Measurements from ENCODE around the gene OR7G3. TPM values are rescaled to one million over a fixed set of nuclear protein-coding genes. Genes with fewer than 3 reads are reported as not detected.

OR7G3 gene
- total RNA-seq, 1 donor from 2014 or later, result not detected

GRCh38 chr19:9116547-9116946 lies 10.2 kb downstream of the OR7G3 start:
- Histone ChIP-seq H3K9me3 (ENCODE audit: control insufficient read depth in 3 of 3, low read length in 3 of 3) (peaks cover 0 to 3% (median 0%) of the 10 kb centered on the region in 3 donors), H3K4me1 (ENCODE audit: control insufficient read depth in 3 of 3, insufficient read depth in 3 of 3, low read length in 3 of 3) (no peaks in the 10 kb centered on the region), H3K27me3 (ENCODE audit: control insufficient read depth in 3 of 3, insufficient read depth in 3 of 3, low read length in 3 of 3) (peaks cover 0 to 2% (median 0%) of the 10 kb centered on the region in 3 donors), H3K4me3 (ENCODE audit: low read length in 3 of 3) (no peak overlapping the region), H3K9ac (ENCODE audit: low read depth in 1 of 3, low read length in 3 of 3) (no peak overlapping the region), H3K27ac (ENCODE audit: low read depth, low read length) (no peak overlapping the region), H3K36me3 (ENCODE audit: control insufficient read depth in 3 of 3, insufficient read depth in 3 of 3, low read length in 3 of 3) (no peaks in the 10 kb centered on the region)

DNA sequence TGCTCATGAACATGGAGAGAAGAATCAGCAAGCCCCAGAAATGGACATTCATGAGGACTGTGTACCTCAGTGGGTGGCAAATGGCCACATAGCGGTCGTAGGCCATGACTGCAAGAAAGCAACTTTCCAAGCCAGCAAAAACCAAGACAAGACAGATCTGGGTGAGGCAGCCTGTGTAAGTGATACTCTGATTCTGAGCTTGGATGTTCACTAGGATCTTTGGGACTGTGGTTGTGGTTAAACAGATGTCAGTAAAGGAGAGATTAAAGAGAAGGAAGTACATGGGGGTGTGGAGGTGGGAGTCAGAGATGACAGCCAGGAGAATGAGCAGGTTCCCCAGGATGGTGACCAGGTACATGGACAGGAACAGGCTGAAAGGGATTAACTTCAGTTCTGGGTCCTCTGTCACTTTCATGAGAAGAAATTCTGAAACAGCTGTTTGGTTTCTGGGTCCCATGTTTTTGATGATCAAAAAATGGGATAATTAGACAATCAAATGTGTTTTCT lies 11.4 kb downstream of the OR7G3 start, which contains the start of gene OR7G1:
Gene OR7G1, minus strand, starts transcription at position 457 of the 507 bp plus-strand sequence. Its CDS starts 0 bp downstream, at position 457.
- H3K27me3 ChIP-seq (ENCODE audit: control insufficient read depth in 3 of 3, insufficient read depth in 3 of 3, low read length in 3 of 3), result peaks cover 0 to 2% (median 0%) of the 10 kb centered on the region in 3 donors
- H3K27ac ChIP-seq (ENCODE audit: low read depth, low read length), result no peak within 1 kb of the TSS
- H3K4me3 ChIP-seq (ENCODE audit: low read length in 3 of 3), result no peak within 1 kb of the TSS
- H3K9me3 ChIP-seq (ENCODE audit: control insufficient read depth in 3 of 3, low read length in 3 of 3), result peaks cover 0 to under 1% (median 0%) of the 10 kb centered on the region in 3 donors
- no peaks in the 10 kb centered on the region for H3K36me3 ChIP-seq (ENCODE audit: control insufficient read depth in 3 of 3, insufficient read depth in 3 of 3, low read length in 3 of 3)
- H3K9ac ChIP-seq (ENCODE audit: low read depth in 1 of 3, low read length in 3 of 3), result no peak within 1 kb of the TSS
- H3K4me1 ChIP-seq (ENCODE audit: control insufficient read depth in 3 of 3, insufficient read depth in 3 of 3, low read length in 3 of 3), result no peaks in the 10 kb centered on the region

DNA sequence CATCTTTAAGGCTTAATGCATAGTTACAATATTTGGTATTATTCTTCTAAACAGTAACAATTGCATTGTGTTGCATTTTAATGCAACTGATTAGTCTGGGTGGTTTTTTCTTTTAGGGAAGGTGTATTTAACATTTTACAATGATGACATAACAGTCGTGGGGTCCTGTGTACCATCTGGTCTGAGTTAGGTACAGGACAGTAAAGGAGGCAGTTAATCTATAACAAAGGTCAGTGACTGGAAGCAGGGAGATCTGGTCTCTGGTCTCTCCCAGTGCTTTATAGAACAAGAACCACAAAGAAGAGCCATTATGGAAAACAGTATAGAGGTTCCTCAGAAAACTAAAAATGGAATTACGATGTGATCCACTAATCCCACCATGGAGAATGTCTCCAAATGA lies 16.8 kb downstream of the OR7G3 start:
- H3K27ac ChIP-seq (ENCODE audit: low read depth, low read length), result no peak overlapping the region
- H3K9me3 ChIP-seq (ENCODE audit: control insufficient read depth in 3 of 3, low read length in 3 of 3), result no peaks in the 10 kb centered on the region
- H3K4me3 ChIP-seq (ENCODE audit: low read length in 3 of 3), result no peak overlapping the region
- no peaks in the 10 kb centered on the region for H3K27me3 ChIP-seq (ENCODE audit: control insufficient read depth in 3 of 3, insufficient read depth in 3 of 3, low read length in 3 of 3)
- H3K9ac ChIP-seq (ENCODE audit: low read depth in 1 of 3, low read length in 3 of 3), result no peak overlapping the region
- H3K4me1 ChIP-seq (ENCODE audit: control insufficient read depth in 3 of 3, insufficient read depth in 3 of 3, low read length in 3 of 3), result no peaks in the 10 kb centered on the region
- no peaks in the 10 kb centered on the region for H3K36me3 ChIP-seq (ENCODE audit: control insufficient read depth in 3 of 3, insufficient read depth in 3 of 3, low read length in 3 of 3)

GRCh38 chr19:9107375-9107774 lies 19.4 kb downstream of the OR7G3 start, which contains the start of gene OR7G2:
OR7G2 (minus strand) TSS chr19:9107475; CDS start chr19:9103243, 4,232 bp downstream.
- Histone ChIP-seq H3K9me3 (ENCODE audit: control insufficient read depth in 3 of 3, low read length in 3 of 3) (no peaks in the 10 kb centered on the region), H3K27ac (ENCODE audit: low read depth, low read length) (no peak within 1 kb of the TSS), H3K36me3 (ENCODE audit: control insufficient read depth in 3 of 3, insufficient read depth in 3 of 3, low read length in 3 of 3) (no peaks in the 10 kb centered on the region), H3K4me1 (ENCODE audit: control insufficient read depth in 3 of 3, insufficient read depth in 3 of 3, low read length in 3 of 3) (no peaks in the 10 kb centered on the region), H3K27me3 (ENCODE audit: control insufficient read depth in 3 of 3, insufficient read depth in 3 of 3, low read length in 3 of 3) (no peaks in the 10 kb centered on the region), H3K9ac (ENCODE audit: low read depth in 1 of 3, low read length in 3 of 3) (no peak within 1 kb of the TSS), H3K4me3 (ENCODE audit: low read length in 3 of 3) (no peak within 1 kb of the TSS)

DNA sequence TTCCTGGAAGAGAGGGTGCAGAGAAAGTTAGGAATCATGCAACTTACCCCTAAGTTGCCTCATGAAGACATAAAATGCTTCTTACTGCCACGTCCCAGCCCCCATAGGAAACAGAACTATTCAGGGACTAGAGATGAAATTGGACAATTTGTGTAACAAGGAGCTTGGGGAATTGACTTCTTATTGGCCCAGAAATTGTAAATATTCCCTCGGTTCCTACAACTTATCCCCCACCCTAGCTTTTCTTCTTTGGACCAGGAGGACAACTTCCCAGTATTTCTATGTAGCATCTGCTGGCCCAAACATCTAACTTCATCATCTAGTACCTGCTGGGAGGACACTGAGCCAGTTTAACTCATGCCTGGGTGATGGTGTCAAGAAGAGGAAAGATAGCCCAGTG lies 40.0 kb downstream of the OR7G3 start, which contains the start of gene OR1M1:
Gene OR1M1, plus strand, starts transcription at position 301 of the 400 bp plus-strand sequence. CDS start 6,184 bp downstream, outside the sequence.
- no peaks in the 10 kb centered on the region for H3K4me1 ChIP-seq (ENCODE audit: control insufficient read depth in 3 of 3, insufficient read depth in 3 of 3, low read length in 3 of 3)
- H3K27me3 ChIP-seq (ENCODE audit: control insufficient read depth in 3 of 3, insufficient read depth in 3 of 3, low read length in 3 of 3), result no peaks in the 10 kb centered on the region
- no peaks in the 10 kb centered on the region for H3K9me3 ChIP-seq (ENCODE audit: control insufficient read depth in 3 of 3, low read length in 3 of 3)
- no peak within 1 kb of the TSS for H3K9ac ChIP-seq (ENCODE audit: low read depth in 1 of 3, low read length in 3 of 3)
- H3K27ac ChIP-seq (ENCODE audit: low read depth, low read length), result no peak within 1 kb of the TSS
- H3K36me3 ChIP-seq (ENCODE audit: control insufficient read depth in 3 of 3, insufficient read depth in 3 of 3, low read length in 3 of 3), result no peaks in the 10 kb centered on the region
- H3K4me3 ChIP-seq (ENCODE audit: low read length in 3 of 3), result no peak within 1 kb of the TSS

DNA sequence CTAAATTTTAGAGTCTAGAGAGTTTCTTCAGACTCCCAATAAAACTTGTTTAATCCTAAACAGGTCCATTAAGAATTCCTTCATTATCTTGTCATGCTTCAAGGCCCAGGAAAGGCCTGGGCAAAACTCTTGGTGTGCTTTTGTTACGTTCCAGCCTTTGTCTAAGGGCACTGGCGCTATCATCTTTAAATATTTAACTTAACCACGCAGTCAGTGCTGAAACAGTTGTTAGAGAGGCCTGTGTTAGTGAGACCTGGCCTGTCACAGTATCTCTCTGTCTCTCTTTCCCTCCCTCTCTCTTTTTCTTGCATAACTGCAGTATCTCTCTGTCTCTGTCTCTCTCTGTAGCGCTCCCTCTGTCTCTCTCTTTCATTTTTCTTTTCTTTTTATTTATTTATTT lies 48.1 kb downstream of the OR7G3 start:
- peaks cover 0 to 3% (median 0%) of the 10 kb centered on the region in 3 donors for H3K9me3 ChIP-seq (ENCODE audit: control insufficient read depth in 3 of 3, low read length in 3 of 3)
- H3K9ac ChIP-seq (ENCODE audit: low read depth in 1 of 3, low read length in 3 of 3), result no peak overlapping the region
- H3K36me3 ChIP-seq (ENCODE audit: control insufficient read depth in 3 of 3, insufficient read depth in 3 of 3, low read length in 3 of 3), result no peaks in the 10 kb centered on the region
- no peaks in the 10 kb centered on the region for H3K27me3 ChIP-seq (ENCODE audit: control insufficient read depth in 3 of 3, insufficient read depth in 3 of 3, low read length in 3 of 3)
- H3K4me1 ChIP-seq (ENCODE audit: control insufficient read depth in 3 of 3, insufficient read depth in 3 of 3, low read length in 3 of 3), result peaks cover 0 to 4% (median 0%) of the 10 kb centered on the region in 3 donors
- no peak overlapping the region for H3K4me3 ChIP-seq (ENCODE audit: low read length in 3 of 3)
- H3K27ac ChIP-seq (ENCODE audit: low read depth, low read length), result no peak overlapping the region

- Histone ChIP-seq H3K9me3 (ENCODE audit: control insufficient read depth in 3 of 3, low read length in 3 of 3) (peaks cover 0 to 3% (median 0%) of the 10 kb centered on the region in 3 donors), H3K36me3 (ENCODE audit: control insufficient read depth in 3 of 3, insufficient read depth in 3 of 3, low read length in 3 of 3) (no peaks in the 10 kb centered on the region), H3K9ac (ENCODE audit: low read depth in 1 of 3, low read length in 3 of 3) (no peak overlapping the region), H3K27ac (ENCODE audit: low read depth, low read length) (no peak overlapping the region), H3K4me3 (ENCODE audit: low read length in 3 of 3) (no peak overlapping the region), H3K27me3 (ENCODE audit: control insufficient read depth in 3 of 3, insufficient read depth in 3 of 3, low read length in 3 of 3) (no peaks in the 10 kb centered on the region), H3K4me1 (ENCODE audit: control insufficient read depth in 3 of 3, insufficient read depth in 3 of 3, low read length in 3 of 3) (peaks cover 0 to 4% (median 0%) of the 10 kb centered on the region in 3 donors)
Measured at GRCh38 chr19:9076901-9077300, 49.8 kb downstream of the OR7G3 start.

Small RNA genes lying within 50 kb of the gene (small RNA-seq; reads per million reads assigned to genes)
- not detected for gene OR1M4P

Other genes with a start within 250 kb of the OR7G3 start
- gene MUC16, start 116.5 kb downstream of the OR7G3 start, total RNA-seq, result not detected
- not detected for gene OR1M1, start 39.9 kb downstream of the OR7G3 start, total RNA-seq
- gene OR7G2, start 19.5 kb downstream of the OR7G3 start, total RNA-seq, result not detected
- gene OR7G1, start 11.2 kb downstream of the OR7G3 start, total RNA-seq, result not detected
- gene ZNF317, start 13.4 kb upstream of the OR7G3 start, total RNA-seq, result 11.5 TPM
- not detected for gene OR7D2, start 52.0 kb upstream of the OR7G3 start, total RNA-seq
- gene OR7D4, start 92.6 kb upstream of the OR7G3 start, total RNA-seq, result not detected
- gene OR7E24, start 124.0 kb upstream of the OR7G3 start, total RNA-seq, result not detected
- 3.7 TPM for gene ZNF699, start 182.9 kb upstream of the OR7G3 start, total RNA-seq
- gene ZNF559, start 197.2 kb upstream of the OR7G3 start, total RNA-seq, result 12.5 TPM
- 4.2 TPM for gene ZNF177, start 236.1 kb upstream of the OR7G3 start, total RNA-seq

All from skeletal muscle tissue (tissue), 5 donors.